Duodenal mucosa (tissue), 2 donors: ENCODE data around the gene ADK.

Experiments used
- H3K27ac ChIP-seq: one replicate; pipeline ENCODE4 v1.7.0; 2013; ENCODE audit warnings: low read depth, low read length
- H3K27me3 ChIP-seq, 2 donors: one replicate each; pipeline ENCODE4 v1.7.0; 2013; ENCODE audit warnings: low read length in 2 of 2, control low read depth in 1 of 2; ENCODE audit not compliant: insufficient read depth in 2 of 2, control insufficient read depth in 1 of 2
- H3K36me3 ChIP-seq, 2 donors: one replicate each; pipeline ENCODE4 v1.7.0; 2013; ENCODE audit warnings: low read length in 2 of 2, control low read depth in 1 of 2; ENCODE audit not compliant: insufficient read depth in 2 of 2, control insufficient read depth in 1 of 2
- H3K4me1 ChIP-seq, 2 donors: one replicate each; pipeline ENCODE4 v1.7.0; 2013; ENCODE audit warnings: low read length in 2 of 2, control low read depth in 1 of 2; ENCODE audit not compliant: insufficient read depth in 2 of 2, control insufficient read depth in 1 of 2
- H3K4me3 ChIP-seq, 2 donors: one replicate each; pipeline ENCODE4 v1.7.0; 2013; ENCODE audit warnings: low read length in 2 of 2, low read depth in 1 of 2
- H3K9ac ChIP-seq, 2 donors: one replicate each; pipeline ENCODE4 v1.7.0; 2013; ENCODE audit warnings: low read length in 2 of 2, low read depth in 1 of 2
- H3K9me3 ChIP-seq, 2 donors: one replicate each; pipeline ENCODE4 v1.7.0; 2013; ENCODE audit warnings: low read length in 2 of 2, control low read depth in 1 of 2; ENCODE audit not compliant: control insufficient read depth in 1 of 2

ADK gene

GRCh38 chr10:74643596-74643975 lies 492.6 kb downstream of the ADK start:
- H3K9ac ChIP-seq = no peak overlapping the region
- no peaks in the 10 kb centered on the region for H3K27me3 ChIP-seq
- H3K36me3 ChIP-seq = no peaks in the 10 kb centered on the region
- H3K4me3 ChIP-seq = no peak overlapping the region
- H3K9me3 ChIP-seq = no peaks in the 10 kb centered on the region
- no peaks in the 10 kb centered on the region for H3K4me1 ChIP-seq
- H3K27ac ChIP-seq = no peak overlapping the region

- Histone ChIP-seq H3K36me3 (no peaks in the 10 kb centered on the region), H3K27ac (no peak overlapping the region), H3K4me3 (no peak overlapping the region), H3K9ac (no peak overlapping the region), H3K27me3 (no peaks in the 10 kb centered on the region), H3K4me1 (no peaks in the 10 kb centered on the region), H3K9me3 (no peaks in the 10 kb centered on the region)
Observed at GRCh38 chr10:74644738-74645137, 493.7 kb downstream of the ADK start.

GRCh38 chr10:74645692-74646091 lies 494.7 kb downstream of the ADK start:
- no peaks in the 10 kb centered on the region for H3K36me3 ChIP-seq
- H3K9ac ChIP-seq = no peak overlapping the region
- H3K27me3 ChIP-seq = no peaks in the 10 kb centered on the region
- no peak overlapping the region for H3K27ac ChIP-seq
- H3K4me1 ChIP-seq = no peaks in the 10 kb centered on the region
- H3K9me3 ChIP-seq = no peaks in the 10 kb centered on the region
- no peak overlapping the region for H3K4me3 ChIP-seq

DNA sequence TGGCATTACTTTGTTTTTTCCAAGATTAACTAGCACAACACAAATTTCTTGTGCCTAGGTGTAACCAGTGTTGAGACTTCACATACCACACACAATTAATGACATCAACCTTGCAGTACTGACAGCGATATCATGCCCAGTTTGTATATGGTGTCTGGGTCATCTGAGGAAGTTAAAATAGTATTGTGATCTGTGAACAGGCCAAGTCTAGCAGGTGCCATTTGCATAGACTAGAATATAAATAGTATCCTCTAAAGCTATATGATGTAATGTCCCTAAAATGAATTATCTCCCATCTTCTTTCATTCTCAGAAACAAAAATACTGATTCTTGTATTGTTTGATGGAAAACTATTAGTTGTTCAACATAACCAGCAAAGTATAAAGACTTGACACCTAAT lies 499.6 kb downstream of the ADK start:
- no peak overlapping the region for H3K4me3 ChIP-seq
- H3K27ac ChIP-seq = no peak overlapping the region
- H3K27me3 ChIP-seq = no peaks in the 10 kb centered on the region
- no peaks in the 10 kb centered on the region for H3K9me3 ChIP-seq
- no peak overlapping the region for H3K9ac ChIP-seq
- H3K36me3 ChIP-seq = no peaks in the 10 kb centered on the region
- no peaks in the 10 kb centered on the region for H3K4me1 ChIP-seq

DNA sequence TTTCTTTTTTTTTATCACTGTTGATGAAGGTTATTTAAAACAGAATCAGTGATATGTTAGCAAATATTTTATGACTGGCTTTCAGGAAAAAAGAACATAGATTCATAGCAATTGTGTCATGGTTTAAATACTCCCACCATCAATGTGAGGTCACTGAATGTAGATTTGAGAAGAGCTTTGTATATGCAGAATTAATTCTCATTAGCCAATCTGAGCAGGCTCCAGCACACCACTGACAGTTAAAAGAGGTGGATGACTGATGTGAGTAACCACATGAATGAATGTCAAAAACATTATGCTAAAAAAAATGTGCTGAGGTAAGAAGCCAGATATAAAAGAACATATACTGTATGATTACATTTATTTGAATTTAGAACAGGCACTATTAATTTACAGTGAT lies 500.5 kb downstream of the ADK start:
- Histone ChIP-seq H3K36me3 (no peaks in the 10 kb centered on the region), H3K4me3 (no peak overlapping the region), H3K9me3 (no peaks in the 10 kb centered on the region), H3K27me3 (no peaks in the 10 kb centered on the region), H3K9ac (no peak overlapping the region), H3K27ac (no peak overlapping the region), H3K4me1 (no peaks in the 10 kb centered on the region)

- H3K27ac ChIP-seq = no peak overlapping the region
- no peaks in the 10 kb centered on the region for H3K27me3 ChIP-seq
- no peaks in the 10 kb centered on the region for H3K9me3 ChIP-seq
- no peak overlapping the region for H3K9ac ChIP-seq
- no peaks in the 10 kb centered on the region for H3K36me3 ChIP-seq
- no peak overlapping the region for H3K4me3 ChIP-seq
- H3K4me1 ChIP-seq = no peaks in the 10 kb centered on the region
Observed at GRCh38 chr10:74652664-74653063, 501.6 kb downstream of the ADK start.

DNA sequence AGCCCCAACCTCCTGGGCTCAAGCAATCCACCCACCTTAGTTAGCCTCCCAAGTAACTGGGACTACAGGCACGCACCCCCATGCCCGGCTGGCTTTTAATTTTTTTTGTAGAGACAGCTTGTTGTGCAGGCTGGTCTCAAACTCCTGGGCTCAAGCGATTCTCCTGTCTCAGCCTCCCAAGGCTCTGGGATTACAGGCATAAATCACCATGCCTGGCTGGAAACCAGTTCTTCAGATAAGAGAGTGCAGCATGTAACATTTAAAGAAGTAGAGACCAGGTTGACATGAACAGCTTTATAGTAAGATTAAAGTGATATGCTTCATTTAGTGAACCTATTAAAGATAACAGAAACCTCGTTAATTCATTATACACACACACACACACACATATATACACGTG lies 507.5 kb downstream of the ADK start:
- no peak overlapping the region for H3K4me3 ChIP-seq
- no peak overlapping the region for H3K9ac ChIP-seq
- H3K9me3 ChIP-seq = no peaks in the 10 kb centered on the region
- H3K27me3 ChIP-seq = no peaks in the 10 kb centered on the region
- no peaks in the 10 kb centered on the region for H3K36me3 ChIP-seq
- H3K27ac ChIP-seq = no peak overlapping the region
- no peaks in the 10 kb centered on the region for H3K4me1 ChIP-seq

- H3K4me1 ChIP-seq = no peaks in the 10 kb centered on the region
- H3K9me3 ChIP-seq = no peaks in the 10 kb centered on the region
- H3K27me3 ChIP-seq = no peaks in the 10 kb centered on the region
- H3K9ac ChIP-seq = no peak overlapping the region
- H3K27ac ChIP-seq = no peak overlapping the region
- H3K36me3 ChIP-seq = no peaks in the 10 kb centered on the region
- H3K4me3 ChIP-seq = no peak overlapping the region
Observed at GRCh38 chr10:74662635-74663034, 511.6 kb downstream of the ADK start.

- H3K4me1 ChIP-seq = no peaks in the 10 kb centered on the region
- H3K27ac ChIP-seq = no peak overlapping the region
Observed at GRCh38 chr10:74669210-74669609, 518.2 kb downstream of the ADK start.

GRCh38 chr10:74671716-74672115 lies 520.7 kb downstream of the ADK start:
- Histone ChIP-seq H3K27ac (no peak overlapping the region), H3K9me3 (peaks cover 0 to 9% of the 10 kb centered on the region in 2 donors), H3K9ac (no peak overlapping the region), H3K4me1 (no peaks in the 10 kb centered on the region), H3K27me3 (no peaks in the 10 kb centered on the region), H3K4me3 (no peak overlapping the region), H3K36me3 (peaks cover 0 to 10% of the 10 kb centered on the region in 2 donors)

More at GRCh38 chr10:74669210-74669609, 518.2 kb downstream of the ADK start:
- no peak overlapping the region for H3K9ac ChIP-seq
- no peaks in the 10 kb centered on the region for H3K27me3 ChIP-seq
- H3K4me3 ChIP-seq = no peak overlapping the region
- H3K9me3 ChIP-seq = peaks cover 0 to 9% of the 10 kb centered on the region in 2 donors
- H3K36me3 ChIP-seq = peaks cover 0 to 10% of the 10 kb centered on the region in 2 donors
